ENCODE data around the gene ZNF649.

Gene ZNF649

GRCh38 chr19:51904331-51905165 is at the start of gene ZNF649:
ZNF649 (minus strand) TSS chr19:51905017; CDS start chr19:51900107, 4,910 bp downstream.
- peak; percentile 89 for DNase-seq (ENCODE audit: low read depth)
- TF ChIP-seq MYC (IDR thresholded peaks at IDR 0.05; ENCODE audit: low read depth, low read length) (peak; percentile 49), MAX (IDR thresholded peaks at IDR 0.05; ENCODE audit: low read depth, low read length) (no peak; the same call in 1 of the 2 replicates), CTCF (IDR thresholded peaks at IDR 0.05; ENCODE audit: low read depth, low read length) (no peak), POLR2A (IDR thresholded peaks at IDR 0.05; ENCODE audit: extremely low read depth, insufficient read length) (peak; percentile 68)
- peak within 1 kb of the TSS; percentile 92 for H3K4me3 ChIP-seq (ENCODE audit: low read depth, low read length)

GRCh38 chr19:51948975-51949374 is 44.2 kb upstream of the ZNF649 start:
- TF ChIP-seq MYC (IDR thresholded peaks at IDR 0.05; ENCODE audit: low read depth, low read length): no peak
- TF ChIP-seq MAX (IDR thresholded peaks at IDR 0.05; ENCODE audit: low read depth, low read length): no peak
- no peak for TF ChIP-seq POLR2A (IDR thresholded peaks at IDR 0.05; ENCODE audit: extremely low read depth, insufficient read length)
- no peak for TF ChIP-seq CTCF (IDR thresholded peaks at IDR 0.05; ENCODE audit: low read depth, low read length)
- DNase-seq (ENCODE audit: low read depth): no peak
- no peak overlapping the region for H3K4me3 ChIP-seq (ENCODE audit: low read depth, low read length)

- H3K4me3 ChIP-seq (ENCODE audit: low read depth, low read length): no peak overlapping the region
- DNase-seq (ENCODE audit: low read depth): no peak
- TF ChIP-seq POLR2A (IDR thresholded peaks at IDR 0.05; ENCODE audit: extremely low read depth, insufficient read length): no peak
- TF ChIP-seq MAX (IDR thresholded peaks at IDR 0.05; ENCODE audit: low read depth, low read length): no peak
- TF ChIP-seq CTCF (IDR thresholded peaks at IDR 0.05; ENCODE audit: low read depth, low read length): no peak
- no peak for TF ChIP-seq MYC (IDR thresholded peaks at IDR 0.05; ENCODE audit: low read depth, low read length)
Observed at GRCh38 chr19:51946602-51947001, 41.8 kb upstream of the ZNF649 start.

- no peak overlapping the region for H3K4me3 ChIP-seq (ENCODE audit: low read depth, low read length)
- no peak for DNase-seq (ENCODE audit: low read depth)
- TF ChIP-seq POLR2A (IDR thresholded peaks at IDR 0.05; ENCODE audit: extremely low read depth, insufficient read length) (no peak), CTCF (IDR thresholded peaks at IDR 0.05; ENCODE audit: low read depth, low read length) (no peak), MYC (IDR thresholded peaks at IDR 0.05; ENCODE audit: low read depth, low read length) (no peak), MAX (IDR thresholded peaks at IDR 0.05; ENCODE audit: low read depth, low read length) (no peak)
Observed at GRCh38 chr19:51944798-51945552, 40.2 kb upstream of the ZNF649 start.

GRCh38 chr19:51938936-51939335 is 34.1 kb upstream of the ZNF649 start:
- no peak overlapping the region for H3K4me3 ChIP-seq (ENCODE audit: low read depth, low read length)
- TF ChIP-seq MAX (IDR thresholded peaks at IDR 0.05; ENCODE audit: low read depth, low read length) (no peak), CTCF (IDR thresholded peaks at IDR 0.05; ENCODE audit: low read depth, low read length) (no peak), MYC (IDR thresholded peaks at IDR 0.05; ENCODE audit: low read depth, low read length) (no peak), POLR2A (IDR thresholded peaks at IDR 0.05; ENCODE audit: extremely low read depth, insufficient read length) (no peak)
- DNase-seq (ENCODE audit: low read depth): no peak

All from NB4 (cell line).